A172 (cell line): ENCODE results near the gene OR2Y1. TPM values are rescaled to one million over a fixed set of nuclear protein-coding genes. Genes with fewer than 3 reads are reported as not detected.
"Not testable (repeated sequence)": the region's sequence is repeated elsewhere in the genome, so short reads cannot be mapped to it uniquely, and the experiment has no call there.

Source experiments
- DNase-seq: peaks from one replicate; pipeline ENCODE4 v3.0.0-alpha.2; 2015; ENCODE audit warnings: low spot score
- total RNA-seq: library from RNA; depleted of rRNA; stranded (reverse); fragments of >200 nt; shearing (Covaris generic); gene quantifications from 2 replicates; pipeline ENCODE4 v1.2.3, GENCODE V29; 2014; rRNA removed

Gene OR2Y1, protein sequence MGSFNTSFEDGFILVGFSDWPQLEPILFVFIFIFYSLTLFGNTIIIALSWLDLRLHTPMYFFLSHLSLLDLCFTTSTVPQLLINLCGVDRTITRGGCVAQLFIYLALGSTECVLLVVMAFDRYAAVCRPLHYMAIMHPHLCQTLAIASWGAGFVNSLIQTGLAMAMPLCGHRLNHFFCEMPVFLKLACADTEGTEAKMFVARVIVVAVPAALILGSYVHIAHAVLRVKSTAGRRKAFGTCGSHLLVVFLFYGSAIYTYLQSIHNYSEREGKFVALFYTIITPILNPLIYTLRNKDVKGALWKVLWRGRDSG
- total RNA-seq: not detected in 2 replicates

- no peak for DNase-seq
Observed at GRCh38 chr5:180739958-180740357, at the start of gene OR2Y1. Gene OR2Y1 (minus strand): TSS chr5:180740058. CDS start chr5:180740058, 0 bp downstream.

- not testable (repeated sequence) for DNase-seq
Observed at GRCh38 chr5:180788651-180789410, 49.0 kb upstream of the OR2Y1 start.

- DNase-seq: no peak
Observed at GRCh38 chr5:180787711-180788431, 48.0 kb upstream of the OR2Y1 start.

DNA sequence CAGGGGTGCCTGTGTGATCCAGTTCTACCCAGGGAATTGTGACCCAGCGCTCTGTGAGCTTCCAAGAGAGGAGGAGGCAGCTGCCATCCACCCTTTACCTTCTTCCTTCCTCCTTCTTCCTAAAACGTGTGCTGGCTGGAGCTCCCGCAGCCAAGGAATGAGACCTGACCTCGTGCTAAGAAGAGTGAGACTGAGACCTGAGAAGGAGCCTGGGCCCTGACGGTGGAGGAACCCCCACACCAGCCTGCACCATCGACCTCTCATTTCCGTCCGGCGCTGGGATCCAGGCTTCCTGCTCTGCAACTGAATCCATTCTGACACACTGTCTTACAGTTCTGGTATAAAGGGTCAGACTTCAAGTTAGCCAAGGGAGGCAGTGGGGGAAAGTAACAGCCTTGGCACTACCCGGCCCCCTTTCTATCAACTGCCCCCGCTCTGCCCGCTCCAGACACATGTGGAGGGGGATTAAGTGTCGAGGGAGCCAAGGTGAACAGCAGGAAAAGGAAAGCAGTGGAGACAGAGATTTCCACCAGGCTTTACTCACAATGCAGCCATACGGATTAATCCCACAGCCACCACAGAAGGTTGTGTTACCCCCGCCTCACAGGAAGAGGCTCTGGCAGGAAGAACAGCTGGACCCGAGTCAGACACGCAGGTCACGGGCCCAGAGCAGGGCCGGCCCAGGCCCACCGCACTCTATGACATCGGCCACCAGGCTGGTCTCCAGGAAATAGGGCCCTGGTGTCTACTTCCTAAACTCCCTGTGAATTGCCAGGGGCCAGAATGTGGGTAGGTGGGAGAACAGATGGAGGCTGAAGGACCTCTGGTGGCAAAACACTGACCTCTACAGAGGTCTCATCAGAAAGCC, 46.9 kb upstream of the OR2Y1 start:
- no peak for DNase-seq

- peak; percentile 66 for DNase-seq
Observed at GRCh38 chr5:180785794-180786221, 46.0 kb upstream of the OR2Y1 start.

- DNase-seq: peak; percentile 42
Observed at GRCh38 chr5:180785121-180785781, 45.4 kb upstream of the OR2Y1 start.

GRCh38 chr5:180784497-180785097, 44.7 kb upstream of the OR2Y1 start:
- DNase-seq: peak; percentile 74

DNA sequence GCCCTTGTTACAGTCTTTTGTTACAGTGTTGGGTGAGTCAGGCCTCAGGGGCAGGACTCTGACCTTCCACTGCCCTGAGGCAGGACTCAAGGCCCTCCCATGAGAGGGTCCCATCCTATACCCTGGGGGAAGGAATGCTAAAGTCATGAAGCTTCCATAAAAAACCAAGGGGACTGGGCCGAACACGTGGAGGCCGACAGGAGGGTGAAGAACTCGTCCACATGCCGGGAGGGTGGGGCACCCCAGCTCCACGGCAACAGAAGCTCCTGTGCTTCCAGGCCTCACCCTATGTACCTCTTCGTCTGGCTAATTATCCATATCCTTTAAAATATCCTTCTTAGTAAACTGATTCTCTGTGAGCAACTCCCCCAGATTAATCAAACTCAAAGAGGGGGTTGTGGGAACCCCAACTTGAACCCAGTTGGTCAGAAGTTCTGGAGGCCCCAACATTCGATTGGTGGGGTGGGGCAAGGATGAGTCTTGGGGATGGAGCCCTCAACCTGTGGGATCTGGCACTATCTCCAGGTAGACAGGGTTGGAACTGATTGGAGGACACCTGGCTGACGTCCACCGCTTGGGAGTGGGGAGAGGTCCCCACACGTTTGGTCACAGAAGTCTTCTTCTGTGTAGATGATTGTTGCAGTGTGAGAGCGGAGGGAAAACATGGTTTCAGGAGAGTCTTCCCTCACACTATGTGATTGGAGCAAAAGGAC, 43.6 kb upstream of the OR2Y1 start:
- no peak for DNase-seq

GRCh38 chr5:180782748-180783147, 42.9 kb upstream of the OR2Y1 start:
- no peak for DNase-seq

GRCh38 chr5:180781900-180782326, 42.1 kb upstream of the OR2Y1 start:
- DNase-seq: not testable (repeated sequence)

- DNase-seq: no peak
Observed at GRCh38 chr5:180779985-180780610, 40.2 kb upstream of the OR2Y1 start.

DNA sequence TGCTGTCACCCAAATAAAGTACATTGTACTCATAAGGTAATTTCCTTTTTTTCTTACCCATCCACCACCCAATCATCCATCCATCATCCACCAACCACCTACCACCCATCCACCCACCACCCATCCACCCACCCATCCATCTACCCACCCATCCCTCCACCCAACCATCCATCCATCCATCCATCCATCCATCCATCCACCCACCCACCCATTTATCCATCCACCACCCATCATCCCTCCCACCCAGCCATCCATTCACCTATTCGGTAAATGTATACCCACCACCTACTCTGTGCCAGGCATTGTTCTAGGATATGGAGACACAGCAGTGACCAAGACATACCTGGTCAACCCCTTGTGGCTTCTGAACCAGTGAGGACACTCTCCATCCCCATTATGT, 37.6 kb upstream of the OR2Y1 start:
- DNase-seq: no peak

GRCh38 chr5:180776376-180776775, 36.5 kb upstream of the OR2Y1 start:
- DNase-seq: no peak

DNA sequence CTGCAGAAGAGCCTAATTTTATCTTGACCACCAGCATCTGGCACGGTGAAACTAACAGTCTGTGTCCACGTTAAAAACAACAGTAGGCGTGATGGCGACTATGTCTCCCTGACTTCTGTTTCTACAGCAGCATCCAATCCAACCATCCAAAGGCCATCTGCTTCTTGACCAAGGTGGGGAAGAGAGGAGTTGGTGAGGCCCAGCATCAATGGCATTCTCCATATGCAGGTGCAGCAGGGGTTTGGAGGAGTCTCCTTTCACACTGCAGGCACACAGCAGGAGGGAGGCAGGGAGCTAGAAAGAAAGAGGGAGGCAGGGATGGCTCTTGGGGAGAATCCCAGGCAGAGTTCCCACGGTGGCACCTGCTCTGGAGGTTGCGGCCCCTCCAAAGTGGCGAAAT, 35.8 kb upstream of the OR2Y1 start:
- DNase-seq: no peak

GRCh38 chr5:180771839-180772238, 32.0 kb upstream of the OR2Y1 start:
- DNase-seq: no peak

DNA sequence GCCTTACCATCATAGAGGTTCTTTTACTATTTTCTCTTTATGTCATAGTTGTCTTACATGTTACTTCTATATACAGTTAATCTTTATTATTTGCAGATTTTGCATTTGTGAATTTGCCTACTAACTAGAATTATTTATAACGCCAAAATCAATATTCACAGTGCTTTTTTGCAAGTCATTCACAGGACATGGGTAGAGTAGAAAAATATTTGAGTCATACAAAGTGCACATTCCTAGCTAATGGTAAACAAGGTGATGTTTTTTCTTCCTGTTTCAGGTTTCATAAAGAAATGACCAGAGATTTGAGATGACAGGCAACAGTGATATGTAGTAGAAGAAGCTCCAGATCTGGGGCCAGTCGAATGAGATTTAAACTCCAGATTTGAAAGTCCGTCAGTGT, 30.0 kb upstream of the OR2Y1 start:
- no peak for DNase-seq

GRCh38 chr5:180755601-180756000, 15.7 kb upstream of the OR2Y1 start:
- no peak for DNase-seq

GRCh38 chr5:180744253-180744652, 4.4 kb upstream of the OR2Y1 start:
- no peak for DNase-seq

- no peak for DNase-seq
Observed at GRCh38 chr5:180742727-180743126, 2.9 kb upstream of the OR2Y1 start.
